ENCODE measurements around the gene FBLN2.

Gene FBLN2

DNA sequence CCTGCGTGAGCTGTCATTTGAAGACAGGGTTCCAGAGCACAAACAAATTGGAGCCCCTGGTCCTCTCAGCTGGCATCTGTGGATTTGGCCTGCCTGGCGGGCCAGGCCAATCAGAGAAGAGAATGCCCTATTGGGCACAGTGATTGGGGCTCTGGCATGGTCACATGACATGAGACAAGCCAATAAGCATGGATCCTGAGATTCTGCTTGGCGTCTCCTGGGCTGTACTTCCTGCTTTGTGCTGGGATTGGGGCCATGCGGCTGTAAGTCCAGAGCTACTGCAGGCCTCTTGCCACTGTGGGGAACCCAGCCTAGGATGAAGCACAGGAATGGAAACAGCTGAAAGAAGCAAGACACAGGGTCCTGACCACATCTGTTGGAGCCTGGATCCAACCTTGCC, 121.4 kb downstream of the FBLN2 start:
- TF ChIP-seq, protein P1, sequence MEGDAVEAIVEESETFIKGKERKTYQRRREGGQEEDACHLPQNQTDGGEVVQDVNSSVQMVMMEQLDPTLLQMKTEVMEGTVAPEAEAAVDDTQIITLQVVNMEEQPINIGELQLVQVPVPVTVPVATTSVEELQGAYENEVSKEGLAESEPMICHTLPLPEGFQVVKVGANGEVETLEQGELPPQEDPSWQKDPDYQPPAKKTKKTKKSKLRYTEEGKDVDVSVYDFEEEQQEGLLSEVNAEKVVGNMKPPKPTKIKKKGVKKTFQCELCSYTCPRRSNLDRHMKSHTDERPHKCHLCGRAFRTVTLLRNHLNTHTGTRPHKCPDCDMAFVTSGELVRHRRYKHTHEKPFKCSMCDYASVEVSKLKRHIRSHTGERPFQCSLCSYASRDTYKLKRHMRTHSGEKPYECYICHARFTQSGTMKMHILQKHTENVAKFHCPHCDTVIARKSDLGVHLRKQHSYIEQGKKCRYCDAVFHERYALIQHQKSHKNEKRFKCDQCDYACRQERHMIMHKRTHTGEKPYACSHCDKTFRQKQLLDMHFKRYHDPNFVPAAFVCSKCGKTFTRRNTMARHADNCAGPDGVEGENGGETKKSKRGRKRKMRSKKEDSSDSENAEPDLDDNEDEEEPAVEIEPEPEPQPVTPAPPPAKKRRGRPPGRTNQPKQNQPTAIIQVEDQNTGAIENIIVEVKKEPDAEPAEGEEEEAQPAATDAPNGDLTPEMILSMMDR (IDR thresholded peaks at IDR 0.05; ENCODE audit: low read depth, low read length): no peak

DNA sequence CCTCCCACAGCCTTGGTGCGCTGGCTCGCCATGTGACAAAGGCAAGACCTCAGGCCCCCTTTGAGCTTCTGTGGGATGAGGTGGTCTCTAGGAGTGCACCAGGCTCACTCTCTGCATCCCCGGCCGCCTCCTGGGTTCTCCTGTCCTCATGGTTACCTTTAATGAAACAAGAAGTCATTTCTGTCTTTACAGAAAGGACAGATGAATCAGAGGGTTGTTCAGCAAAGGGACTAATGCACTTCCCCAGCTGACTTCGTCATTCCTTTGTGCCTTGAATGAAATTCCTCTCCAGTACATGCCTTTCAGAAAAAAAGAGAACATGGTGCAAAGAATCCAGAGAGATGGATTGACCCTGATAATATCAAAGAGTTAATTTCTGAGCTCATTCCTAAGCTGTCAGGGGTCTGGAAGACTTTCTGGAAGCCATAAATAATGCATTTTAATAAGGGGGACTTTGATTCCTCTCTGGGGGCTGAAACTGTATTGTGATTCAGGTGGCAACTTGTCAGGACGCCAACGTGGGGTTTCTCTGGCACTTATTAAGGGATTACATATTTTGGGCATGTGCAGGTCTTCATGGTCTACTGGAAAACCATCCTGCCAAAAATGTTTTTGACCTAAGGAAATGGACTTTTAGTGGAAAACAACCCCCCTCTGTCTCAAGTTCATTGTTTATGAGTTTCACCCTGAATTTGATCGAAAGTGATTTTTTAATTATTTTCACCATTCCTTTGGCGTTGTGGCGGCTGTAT, 122.7 kb downstream of the FBLN2 start:
- TF ChIP-seq, protein P1 (IDR thresholded peaks at IDR 0.05; ENCODE audit: low read depth, low read length): no peak
- DNase-seq (ENCODE audit: extremely low read depth, low read depth): peak; percentile 24

More for the DNA sequence above, 121.4 kb downstream of the FBLN2 start:
- no peak for DNase-seq (ENCODE audit: extremely low read depth, low read depth)

DNA sequence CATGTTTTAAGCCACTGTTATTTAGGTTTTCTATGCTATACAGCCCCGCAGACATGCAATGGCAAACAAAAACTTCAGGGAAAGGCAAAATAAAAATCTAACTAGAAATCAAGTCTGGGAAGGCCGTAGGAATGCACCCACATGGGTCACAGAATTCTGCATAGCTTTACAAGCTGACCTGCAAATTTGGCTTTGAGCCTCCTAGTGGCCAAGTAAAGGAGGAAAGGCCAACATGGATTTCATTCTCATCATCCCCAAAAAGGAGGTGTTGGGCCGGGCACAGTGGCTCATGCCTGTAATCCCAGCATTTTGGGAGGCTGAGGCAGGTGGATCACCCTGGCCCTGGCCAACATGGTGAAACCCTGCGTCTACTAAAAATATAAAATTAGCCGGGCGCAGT, 124.3 kb downstream of the FBLN2 start:
- DNase-seq (ENCODE audit: extremely low read depth, low read depth): no peak
- TF ChIP-seq, protein P1 (IDR thresholded peaks at IDR 0.05; ENCODE audit: low read depth, low read length): peak; percentile 34

DNA sequence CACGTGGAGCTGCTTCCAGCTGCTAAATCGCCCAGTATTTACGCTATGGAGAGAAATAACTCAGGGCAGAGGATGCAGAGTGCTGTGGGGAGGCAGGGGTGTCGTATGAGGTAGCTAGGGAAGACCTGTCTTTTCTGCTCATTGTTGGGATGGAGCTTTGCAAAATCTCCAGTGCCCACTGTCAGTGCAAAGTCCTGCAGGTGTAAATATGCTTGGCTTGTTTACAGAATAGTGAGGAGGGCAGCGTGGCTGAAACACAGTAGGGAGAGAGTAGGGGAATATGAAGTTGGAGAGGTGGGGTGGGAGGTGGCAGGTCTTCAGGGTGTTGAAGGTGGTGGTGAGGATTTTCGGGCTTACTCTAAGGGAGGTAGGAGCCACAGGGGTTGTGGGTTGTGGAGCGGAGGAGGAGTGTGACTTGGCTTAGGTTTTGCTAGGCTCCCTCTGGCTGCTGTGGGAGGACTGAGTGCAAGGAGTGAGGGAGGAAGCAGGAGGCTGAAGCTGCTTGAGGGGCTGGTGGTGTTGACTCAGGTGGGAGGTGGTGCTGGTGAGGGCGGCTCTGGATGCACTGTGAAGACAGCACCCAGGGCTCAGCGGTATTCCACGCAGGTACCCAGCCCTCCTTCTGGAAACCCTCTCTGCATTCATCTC, 125.7 kb downstream of the FBLN2 start:
- DNase-seq (ENCODE audit: extremely low read depth, low read depth): no peak
- TF ChIP-seq, protein P1 (IDR thresholded peaks at IDR 0.05; ENCODE audit: low read depth, low read length): no peak

DNA sequence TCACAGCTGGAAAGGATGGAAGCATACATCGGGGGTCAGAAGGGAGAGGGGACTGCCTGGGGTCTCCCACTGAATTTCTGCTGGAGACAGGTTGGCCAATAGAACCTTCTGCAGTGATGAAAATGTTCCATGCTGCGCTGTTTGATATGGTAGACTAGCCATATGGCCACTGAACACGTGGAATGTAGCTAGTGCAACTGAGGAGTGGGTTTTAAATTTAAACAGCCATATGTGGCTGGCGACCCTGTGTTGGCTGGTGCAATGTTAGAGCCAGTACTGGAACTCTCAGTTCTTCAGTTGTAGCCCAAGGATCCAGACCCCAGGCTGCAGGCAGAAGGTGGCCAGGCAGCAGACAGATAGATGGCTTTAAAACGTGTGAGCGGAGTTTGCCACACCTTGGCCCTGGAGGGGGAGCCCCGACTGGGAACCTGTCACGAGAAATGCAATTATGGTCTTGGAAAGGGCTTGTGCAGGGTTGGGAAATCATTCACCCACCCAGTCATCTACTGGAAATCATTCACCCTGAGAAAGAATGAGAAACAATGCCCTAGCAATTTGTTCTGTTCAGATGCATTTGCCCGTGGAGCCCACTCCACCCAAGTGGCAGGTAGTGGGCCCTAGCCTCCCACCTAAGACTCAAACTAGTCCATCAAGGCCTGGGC, 127.6 kb downstream of the FBLN2 start:
- TF ChIP-seq, protein P1 (IDR thresholded peaks at IDR 0.05; ENCODE audit: low read depth, low read length): no peak
- DNase-seq (ENCODE audit: extremely low read depth, low read depth): no peak

DNA sequence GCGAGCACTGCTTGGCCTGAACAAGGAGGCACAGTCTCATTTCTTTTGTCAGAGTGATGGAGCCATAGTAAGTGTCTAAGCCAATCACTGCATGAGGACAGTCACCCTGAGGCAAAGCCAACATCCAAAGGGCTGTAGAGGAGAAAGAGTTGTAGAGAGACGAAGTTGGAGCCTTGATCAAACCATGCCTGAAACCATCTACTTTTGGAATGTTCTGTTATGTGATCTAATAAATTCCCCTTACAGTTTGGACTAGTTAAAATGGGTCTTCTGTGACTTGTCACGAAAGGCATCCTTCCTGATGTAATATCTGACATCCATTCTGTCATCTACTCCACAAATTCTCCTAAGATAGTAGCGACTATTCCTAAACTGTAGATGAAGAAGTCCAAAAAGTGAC, 128.3 kb downstream of the FBLN2 start:
- TF ChIP-seq, protein P1 (IDR thresholded peaks at IDR 0.05; ENCODE audit: low read depth, low read length): no peak
- no peak for DNase-seq (ENCODE audit: extremely low read depth, low read depth)

DNA sequence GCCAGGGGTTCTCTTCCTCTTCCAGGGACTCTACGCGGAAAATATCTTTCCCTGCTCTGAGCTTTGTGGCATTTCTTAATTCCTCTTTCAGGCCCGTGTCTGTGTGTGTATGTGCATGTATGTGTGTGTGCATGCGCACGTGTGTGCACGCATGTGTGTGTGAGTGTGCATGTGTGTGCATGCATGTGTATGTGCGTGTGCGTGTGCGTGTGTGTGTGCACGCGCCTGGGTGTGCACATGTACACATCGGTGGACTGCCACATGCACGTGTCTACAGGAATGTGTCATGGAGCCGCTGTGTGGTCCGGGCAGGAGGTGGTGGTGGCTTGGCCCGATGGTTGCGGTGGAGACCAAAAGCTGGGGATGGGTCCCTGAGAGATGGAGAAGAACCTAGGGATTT, 133.0 kb downstream of the FBLN2 start:
- TF ChIP-seq, protein P1 (IDR thresholded peaks at IDR 0.05; ENCODE audit: low read depth, low read length): no peak

More for the DNA sequence above, 133.0 kb downstream of the FBLN2 start:
- no peak for DNase-seq (ENCODE audit: extremely low read depth, low read depth)
